ENCODE data around the gene RYR1. TPM values are rescaled to one million over a fixed set of nuclear protein-coding genes. Genes with fewer than 3 reads are reported as not detected.
"Not testable (repeated sequence)": the region's sequence is repeated elsewhere in the genome, so short reads cannot be mapped to it uniquely, and the experiment has no call there.

Gene RYR1
- total RNA-seq, 1 experiment from 2014 or later, result 34.2 TPM

- peaks cover 4% of the 10 kb centered on the region; the same call in 1 of the 2 replicates for H3K27me3 ChIP-seq (ENCODE audit: control insufficient read depth, insufficient read depth, low read length)
- intact Hi-C loops (cut with micrococcal nuclease; ENCODE audit: unreplicated experiment), result no loop called here
- in situ Hi-C loops (cut with HindIII; ENCODE audit: low pct_unique_long_range_greater_than_20kb, low sequenced_read_pairs), result no loop called here
- no peak overlapping the region for H3K4me3 ChIP-seq (ENCODE audit: low read depth in 2 of 2, low read length in 2 of 2)
- TF ChIP-seq CTCF (IDR thresholded peaks at IDR 0.05) (no peak), POLR2AphosphoS5 (IDR thresholded peaks at IDR 0.05; ENCODE audit: low read depth, low read length) (no peak), SIN3A (IDR thresholded peaks at IDR 0.05; ENCODE audit: borderline replicate concordance, insufficient read depth, low read depth, low read length) (no peak), TCF7L2 (IDR thresholded peaks at IDR 0.05; ENCODE audit: low read depth, low read length) (no peak)
- TF ChIP-seq, protein P1, sequence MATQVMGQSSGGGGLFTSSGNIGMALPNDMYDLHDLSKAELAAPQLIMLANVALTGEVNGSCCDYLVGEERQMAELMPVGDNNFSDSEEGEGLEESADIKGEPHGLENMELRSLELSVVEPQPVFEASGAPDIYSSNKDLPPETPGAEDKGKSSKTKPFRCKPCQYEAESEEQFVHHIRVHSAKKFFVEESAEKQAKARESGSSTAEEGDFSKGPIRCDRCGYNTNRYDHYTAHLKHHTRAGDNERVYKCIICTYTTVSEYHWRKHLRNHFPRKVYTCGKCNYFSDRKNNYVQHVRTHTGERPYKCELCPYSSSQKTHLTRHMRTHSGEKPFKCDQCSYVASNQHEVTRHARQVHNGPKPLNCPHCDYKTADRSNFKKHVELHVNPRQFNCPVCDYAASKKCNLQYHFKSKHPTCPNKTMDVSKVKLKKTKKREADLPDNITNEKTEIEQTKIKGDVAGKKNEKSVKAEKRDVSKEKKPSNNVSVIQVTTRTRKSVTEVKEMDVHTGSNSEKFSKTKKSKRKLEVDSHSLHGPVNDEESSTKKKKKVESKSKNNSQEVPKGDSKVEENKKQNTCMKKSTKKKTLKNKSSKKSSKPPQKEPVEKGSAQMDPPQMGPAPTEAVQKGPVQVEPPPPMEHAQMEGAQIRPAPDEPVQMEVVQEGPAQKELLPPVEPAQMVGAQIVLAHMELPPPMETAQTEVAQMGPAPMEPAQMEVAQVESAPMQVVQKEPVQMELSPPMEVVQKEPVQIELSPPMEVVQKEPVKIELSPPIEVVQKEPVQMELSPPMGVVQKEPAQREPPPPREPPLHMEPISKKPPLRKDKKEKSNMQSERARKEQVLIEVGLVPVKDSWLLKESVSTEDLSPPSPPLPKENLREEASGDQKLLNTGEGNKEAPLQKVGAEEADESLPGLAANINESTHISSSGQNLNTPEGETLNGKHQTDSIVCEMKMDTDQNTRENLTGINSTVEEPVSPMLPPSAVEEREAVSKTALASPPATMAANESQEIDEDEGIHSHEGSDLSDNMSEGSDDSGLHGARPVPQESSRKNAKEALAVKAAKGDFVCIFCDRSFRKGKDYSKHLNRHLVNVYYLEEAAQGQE (IDR thresholded peaks at IDR 0.05; ENCODE audit: insufficient read depth in 1 of 2, low read depth in 2 of 2, low read length in 1 of 2), result no peak
- no peaks in the 10 kb centered on the region for H3K4me1 ChIP-seq (ENCODE audit: control insufficient read depth, insufficient read depth, low read length)
- no peak overlapping the region for H3K27ac ChIP-seq (ENCODE audit: low read length)
- ATAC-seq (no peak), DNase-seq (ENCODE audit: low read depth, low spot score) (no peak)
- BruUV-seq (replicated peaks), result no TSS peak
- no peaks in the 10 kb centered on the region for H3K36me3 ChIP-seq (ENCODE audit: control insufficient read depth, insufficient read depth, low read length)
- no peaks in the 10 kb centered on the region; the same call in 1 of the 2 replicates for H3K9me3 ChIP-seq (ENCODE audit: control insufficient read depth, insufficient read depth, low read depth, low read length)
- ChIA-PET POLR2A (no interaction called here), CTCF (interaction anchor here (0.7 kb wide), 1 partner anchor 140 kb away, joined by 4 read pairs; no protein-coding TSS in a partner anchor)
Observed at GRCh38 chr19:38494379-38494778, 60.9 kb downstream of the RYR1 start.

GRCh38 chr19:38495375-38495774 lies 61.9 kb downstream of the RYR1 start:
- H3K4me1 ChIP-seq (ENCODE audit: control insufficient read depth, insufficient read depth, low read length); POLR2A ChIA-PET; DNase-seq (ENCODE audit: low read depth, low spot score); H3K36me3 ChIP-seq (ENCODE audit: control insufficient read depth, insufficient read depth, low read length); H3K27me3 ChIP-seq (ENCODE audit: control insufficient read depth, insufficient read depth, low read length); intact Hi-C loops (cut with micrococcal nuclease; ENCODE audit: unreplicated experiment); H3K9me3 ChIP-seq (ENCODE audit: control insufficient read depth, insufficient read depth, low read depth, low read length); CTCF ChIA-PET; ATAC-seq; H3K27ac ChIP-seq (ENCODE audit: low read length); H3K4me3 ChIP-seq (ENCODE audit: low read depth in 2 of 2, low read length in 2 of 2); BruUV-seq (replicated peaks); in situ Hi-C loops (cut with HindIII; ENCODE audit: low pct_unique_long_range_greater_than_20kb, low sequenced_read_pairs): not testable (repeated sequence)

- Histone ChIP-seq H3K9me3 (ENCODE audit: control insufficient read depth, insufficient read depth, low read depth, low read length) (no peaks in the 10 kb centered on the region), H3K4me1 (ENCODE audit: control insufficient read depth, insufficient read depth, low read length) (no peaks in the 10 kb centered on the region), H3K36me3 (ENCODE audit: control insufficient read depth, insufficient read depth, low read length) (no peaks in the 10 kb centered on the region), H3K4me3 (ENCODE audit: low read depth in 2 of 2, low read length in 2 of 2) (no peak overlapping the region), H3K27ac (ENCODE audit: low read length) (no peak overlapping the region), H3K27me3 (ENCODE audit: control insufficient read depth, insufficient read depth, low read length) (no peaks in the 10 kb centered on the region)
- ChIA-PET POLR2A (no interaction called here), CTCF (interaction anchor here (0.6 kb wide), 1 partner anchor 269 kb away, joined by 10 read pairs; no protein-coding TSS in a partner anchor)
- no peak for DNase-seq (ENCODE audit: low read depth, low spot score)
- BruUV-seq (replicated peaks), result no TSS peak
- intact Hi-C loops (cut with micrococcal nuclease; ENCODE audit: unreplicated experiment) (no loop called here), in situ Hi-C loops (cut with HindIII; ENCODE audit: low pct_unique_long_range_greater_than_20kb, low sequenced_read_pairs) (no loop called here)
- no peak for ATAC-seq
- TF ChIP-seq TCF7L2 (IDR thresholded peaks at IDR 0.05; ENCODE audit: low read depth, low read length) (no peak), CTCF (IDR thresholded peaks at IDR 0.05) (no peak), SIN3A (IDR thresholded peaks at IDR 0.05; ENCODE audit: borderline replicate concordance, insufficient read depth, low read depth, low read length) (no peak), POLR2AphosphoS5 (IDR thresholded peaks at IDR 0.05; ENCODE audit: low read depth, low read length) (no peak)
- TF ChIP-seq, protein P1 (IDR thresholded peaks at IDR 0.05; ENCODE audit: insufficient read depth in 1 of 2, low read depth in 2 of 2, low read length in 1 of 2), result no peak
Observed at GRCh38 chr19:38496116-38496515, 62.6 kb downstream of the RYR1 start.
